Right lobe of liver (tissue), 6 donors: ENCODE data around the gene OXTR. TPM values are rescaled to one million over a fixed set of nuclear protein-coding genes. Genes with fewer than 3 reads are reported as not detected.

Experiments
- ATAC-seq, 4 donors: fragments of 200-7000 bp; cut with Tn5 transposase; one replicate each; pipeline ENCODE4 v1.9.1; 2020; ENCODE audit warnings: mild to moderate bottlenecking in 4 of 4, moderate library complexity in 4 of 4
- DNase-seq, 3 donors: peaks; one replicate each; pipeline ENCODE4 v3.0.0-alpha.2; 2020
- H3K27ac ChIP-seq, 3 donors: fragments of 200-600 bp; one replicate each; pipeline ENCODE4 v1.8.0; 2022
- H3K27me3 ChIP-seq, 2 donors: fragments of 200-600 bp; one replicate each; pipeline ENCODE4 v1.8.0; 2022
- H3K36me3 ChIP-seq, 4 donors: fragments of 200-600 bp; sonication (generic) in 1 of 4; one replicate each; pipeline versions ENCODE4 v1.5.1 to v1.8.0; 2017 to 2022; ENCODE audit warnings: control low read depth in 1 of 4
- H3K4me1 ChIP-seq, 4 donors: fragments of 200-600 bp; sonication (generic) in 1 of 4; one replicate each; pipeline versions ENCODE4 v1.5.1 to v1.8.0; 2017 to 2022; ENCODE audit warnings: control low read depth in 1 of 4
- H3K4me3 ChIP-seq, 3 donors: fragments of 200-600 bp; one replicate each; pipeline ENCODE4 v1.8.0; 2022
- H3K9me3 ChIP-seq, 4 donors: fragments of 200-600 bp; sonication (generic) in 1 of 4; one replicate each; pipeline versions ENCODE4 v1.5.1 to v1.8.0; 2017 to 2022; ENCODE audit warnings: control low read depth in 1 of 4
- CTCF ChIP-seq, 4 donors: fragments of 200-600 bp in 3 of 4; fragments of 450-650 bp in 1 of 4; IDR thresholded peaks; one replicate each; pipeline versions ENCODE4 v1.5.1 to v1.8.0; 2016 to 2022; ENCODE audit warnings: antibody characterized with exemption in 4 of 4, mild to moderate bottlenecking in 2 of 4
- POLR2A ChIP-seq: fragments of 450-650 bp; IDR thresholded peaks from one replicate; pipeline ENCODE4 v1.6.1; 2017; ENCODE audit warnings: antibody characterized with exemption, mild to moderate bottlenecking
- WGBS: methylation state at CpG from one replicate; pipeline ENCODE4 v1.1.6; 2018; ENCODE audit warnings: low coverage, low lambda C conversion rate; ENCODE audit not compliant: insufficient coverage; ENCODE audit errors: missing lambda C conversion rate; 5-methylcytosine and 5-hydroxymethylcytosine counted together
- intact Hi-C, 2 donors: fragments of 100-400 bp; cut with DNase I; formaldehyde crosslinking; loops; one replicate each; pipeline versions ENCODE4 v1.11.2 to v1.14.1; 2022
- total RNA-seq, 6 experiments: library from RNA; depleted of rRNA in 2 of 6; stranded (reverse); fragments of >200 nt in 2 of 6; fragmentation: NEBNext Ultra II Directional in 3 of 6; extraction: Animal tissue kit (Norgen Biotek cat#: 25700) in 3 of 6; gene quantifications; one replicate each; pipeline versions ENCODE4 v1.1.0 to v1.2.4, GENCODE V29; 2016 to 2023
- donor health status: DM: no; HTN: yes; CAD: no.
- donor health status: DM: no; HTN: no; CAD: no.
- donor health status: DM: no; HTN: no; CAD: no.
- donor health status: DM: no; HTN: yes; CAD: no.
- donor health status: DM: no; HTN: yes; CAD: no.

The OXTR gene
- total RNA-seq, 6 experiments from 2014 or later, result 0.04 to 0.31 (median 0.20) TPM

- Histone ChIP-seq H3K27me3 (no peaks in the 10 kb centered on the region), H3K27ac (no peak overlapping the region), H3K36me3 (no peaks in the 10 kb centered on the region), H3K4me3 (no peak overlapping the region), H3K9me3 (no peaks in the 10 kb centered on the region), H3K4me1 (no peaks in the 10 kb centered on the region)
- intact Hi-C loops, result no loop called here
- DNase-seq, result no peak
- no peak for TF ChIP-seq POLR2A
- TF ChIP-seq CTCF (IDR thresholded peaks at IDR 0.05), result no peak
- WGBS, result 84% methylated on average over 13 of the region's 24 CpGs
- no peak for ATAC-seq
These were observed 11.6 kb downstream of the OXTR start for GRCh38 chr3:8757551-8758518.

GRCh38 chr3:8756671-8757070 lies 12.7 kb downstream of the OXTR start:
- DNase-seq (no peak), ATAC-seq (no peak)
- H3K27ac ChIP-seq, result no peak overlapping the region
- intact Hi-C loops, result no loop called here
- no peaks in the 10 kb centered on the region for H3K36me3 ChIP-seq
- no peaks in the 10 kb centered on the region for H3K27me3 ChIP-seq
- TF ChIP-seq CTCF (IDR thresholded peaks at IDR 0.05), result no peak
- TF ChIP-seq POLR2A, result no peak
- no peak overlapping the region for H3K4me3 ChIP-seq
- no peaks in the 10 kb centered on the region for H3K4me1 ChIP-seq
- WGBS, result no CpG with 5 or more reads among the region's 7 CpGs
- no peaks in the 10 kb centered on the region for H3K9me3 ChIP-seq

GRCh38 chr3:8755564-8756237 lies 13.7 kb downstream of the OXTR start:
- no peak for ATAC-seq
- Histone ChIP-seq H3K27me3 (no peaks in the 10 kb centered on the region), H3K4me1 (no peaks in the 10 kb centered on the region), H3K27ac (no peak overlapping the region), H3K4me3 (no peak overlapping the region), H3K36me3 (no peaks in the 10 kb centered on the region), H3K9me3 (no peaks in the 10 kb centered on the region)
- WGBS, result 64% methylated on average over 6 of the region's 6 CpGs
- no peak for TF ChIP-seq CTCF (IDR thresholded peaks at IDR 0.05)
- TF ChIP-seq POLR2A, result no peak
- DNase-seq, result no peak
- intact Hi-C loops, result no loop called here

- ATAC-seq (no peak), DNase-seq (no peak)
- TF ChIP-seq POLR2A (no peak), CTCF (IDR thresholded peaks at IDR 0.05) (no peak)
- Histone ChIP-seq H3K36me3 (no peaks in the 10 kb centered on the region), H3K27ac (no peak overlapping the region), H3K27me3 (no peaks in the 10 kb centered on the region), H3K4me3 (no peak overlapping the region), H3K9me3 (no peaks in the 10 kb centered on the region), H3K4me1 (no peaks in the 10 kb centered on the region)
- WGBS, result 29% methylated on average over 3 of the region's 3 CpGs
- intact Hi-C loops, result no loop called here
These were observed 14.3 kb downstream of the OXTR start for GRCh38 chr3:8755097-8755496.
